GM23338 (cell line): ENCODE data around the gene INSRR. TPM values are rescaled to one million over a fixed set of nuclear protein-coding genes. Genes with fewer than 3 reads are reported as not detected.

ENCODE experiments used
- ATAC-seq: fragments of 200-7000 bp; cut with Tn5 transposase; 3 replicates; pipeline ENCODE4 v1.9.1; 2020
- DNase-seq: peaks from one replicate; pipeline ENCODE4 v3.0.0-alpha.2; 2015; ENCODE audit warnings: low spot score
- H2AFZ ChIP-seq: fragments of 200-600 bp; sonication (generic); 2 replicates; pipeline ENCODE4 v1.8.0; 2016; ENCODE audit warnings: antibody characterized with exemption, mild to moderate bottlenecking, moderate library complexity
- H3F3A ChIP-seq: fragments of 200-600 bp; sonication (generic); replicated peaks from 2 replicates; pipeline ENCODE4 v1.8.0; 2017; ENCODE audit warnings: antibody characterized with exemption, mixed run types, low read depth
- H3K27ac ChIP-seq: fragments of 200-600 bp; sonication (generic); 2 replicates; pipeline ENCODE4 v1.6.1; 2016; ENCODE audit warnings: low read depth
- H3K27me3 ChIP-seq: fragments of 200-600 bp; sonication (generic); 2 replicates; pipeline ENCODE4 v1.8.0; 2016; ENCODE audit warnings: mild to moderate bottlenecking, mixed run types, moderate library complexity; ENCODE audit not compliant: insufficient read depth
- H3K36me3 ChIP-seq: fragments of 200-600 bp; sonication (generic); 2 replicates; pipeline ENCODE4 v1.8.0; 2016; ENCODE audit warnings: mild to moderate bottlenecking; ENCODE audit not compliant: insufficient read depth
- H3K4me1 ChIP-seq: fragments of 200-600 bp; sonication (generic); 2 replicates; pipeline ENCODE4 v1.8.0; 2016; ENCODE audit warnings: mild to moderate bottlenecking, moderate library complexity; ENCODE audit not compliant: insufficient read depth
- H3K4me2 ChIP-seq: fragments of 200-600 bp; sonication (generic); 2 replicates; pipeline ENCODE4 v1.7.1; 2017; ENCODE audit warnings: mixed run types
- H3K4me3 ChIP-seq: fragments of 200-600 bp; sonication (generic); 2 replicates; pipeline ENCODE4 v1.6.1; 2016; ENCODE audit warnings: mixed run types
- H3K79me2 ChIP-seq: fragments of 200-600 bp; sonication (generic); replicated peaks from 2 replicates; pipeline ENCODE4 v1.8.0; 2017; ENCODE audit warnings: mild to moderate bottlenecking; ENCODE audit not compliant: insufficient read depth
- H3K9me2 ChIP-seq: fragments of 200-600 bp; sonication (generic); 2 replicates; pipeline ENCODE4 v1.8.0; 2017; ENCODE audit not compliant: insufficient read depth
- H4K20me1 ChIP-seq: fragments of 200-600 bp; sonication (generic); replicated peaks from 2 replicates; pipeline ENCODE4 v1.8.0; 2017; ENCODE audit warnings: mild to moderate bottlenecking; ENCODE audit not compliant: insufficient read depth
- H3K27ac Mint-ChIP-seq: 2 replicates; pipeline ENCODE4 v1.8.0; 2020; ENCODE audit warnings: inconsistent platforms, mild to moderate bottlenecking, moderate library complexity, mixed read lengths
- H3K27me3 Mint-ChIP-seq: 3 replicates; pipeline ENCODE4 v1.8.0; 2022; ENCODE audit warnings: low read depth, mild to moderate bottlenecking, moderate library complexity, mixed read lengths, inconsistent platforms; ENCODE audit not compliant: insufficient read depth, poor library complexity
- H3K36me3 Mint-ChIP-seq: 3 replicates; pipeline ENCODE4 v1.8.0; 2021; ENCODE audit warnings: low read depth, mild to moderate bottlenecking, inconsistent platforms, moderate library complexity, mixed read lengths
- H3K4me1 Mint-ChIP-seq: 3 replicates; pipeline ENCODE4 v1.8.0; 2020; ENCODE audit warnings: mild to moderate bottlenecking, inconsistent platforms, mixed read lengths
- H3K4me3 Mint-ChIP-seq: 3 replicates; pipeline ENCODE4 v1.8.0; 2021; ENCODE audit warnings: moderate library complexity, mild to moderate bottlenecking, inconsistent platforms, mixed read lengths
- H3K9me3 Mint-ChIP-seq: 3 replicates; pipeline ENCODE4 v1.8.0; 2020; ENCODE audit warnings: moderate library complexity, mild to moderate bottlenecking, inconsistent platforms, mixed read lengths
- CREB1 ChIP-seq: fragments of 250-450 bp; sonication (Bioruptor Pico); IDR thresholded peaks from 2 replicates; pipeline ENCODE4 v1.5.0; 2020; ENCODE audit warnings: low read depth, mild to moderate bottlenecking, moderate library complexity
- EZH2 ChIP-seq: fragments of 200-600 bp; sonication (generic); IDR thresholded peaks from one replicate; pipeline ENCODE4 v1.8.0; 2017; ENCODE audit warnings: antibody characterized with exemption, mild to moderate bottlenecking, low read depth; ENCODE audit not compliant: unreplicated experiment
- EZH2phosphoT487 ChIP-seq: fragments of 200-600 bp; sonication (generic); IDR thresholded peaks from one replicate; pipeline ENCODE4 v1.8.1; 2018; ENCODE audit warnings: antibody characterized with exemption; ENCODE audit not compliant: unreplicated experiment
- NANOG ChIP-seq: IDR thresholded peaks from 2 replicates; pipeline ENCODE4 v1.6.1; 2016; ENCODE audit warnings: antibody characterized with exemption, borderline replicate concordance
- POLR2AphosphoS5 ChIP-seq: IDR thresholded peaks from 2 replicates; pipeline ENCODE4 v1.6.1; 2016; ENCODE audit warnings: antibody characterized with exemption, low read depth
- STAT1 ChIP-seq: IDR thresholded peaks from one replicate; pipeline ENCODE4 v1.6.1; 2016; ENCODE audit warnings: antibody characterized with exemption; ENCODE audit not compliant: unreplicated experiment
- ZNF114 ChIP-seq: fragments of 250-450 bp; sonication (Bioruptor Pico); IDR thresholded peaks from 2 replicates; pipeline ENCODE4 v1.5.0; 2020; ENCODE audit warnings: mild to moderate bottlenecking, moderate library complexity
- ZNF331 ChIP-seq: fragments of 250-450 bp; sonication (Bioruptor Pico); IDR thresholded peaks from 2 replicates; pipeline ENCODE4 v1.5.0; 2020; ENCODE audit warnings: low read depth, mild to moderate bottlenecking, moderate library complexity
- polyA plus RNA-seq: library from polyadenylated mRNA; unstranded; fragments of >200 nt; fragmentation: Nextera tagmentation; extraction: Ambion mirVana; gene quantifications from 2 replicates; pipeline ENCODE4 v1.2.1, GENCODE V29; 2016
- total RNA-seq: library from RNA; depleted of rRNA; stranded (reverse); fragments of >200 nt; shearing (Covaris generic); gene quantifications from 2 replicates; pipeline ENCODE4 v1.2.3, GENCODE V29; 2014
- TF ChIP-seq, protein P1 (sequence below): IDR thresholded peaks from 2 replicates; pipeline ENCODE4 v1.6.1; 2016; ENCODE audit warnings: antibody characterized with exemption

The INSRR gene
- total and polyA plus RNA-seq, 2 experiments from 2014 or later = not detected

DNA sequence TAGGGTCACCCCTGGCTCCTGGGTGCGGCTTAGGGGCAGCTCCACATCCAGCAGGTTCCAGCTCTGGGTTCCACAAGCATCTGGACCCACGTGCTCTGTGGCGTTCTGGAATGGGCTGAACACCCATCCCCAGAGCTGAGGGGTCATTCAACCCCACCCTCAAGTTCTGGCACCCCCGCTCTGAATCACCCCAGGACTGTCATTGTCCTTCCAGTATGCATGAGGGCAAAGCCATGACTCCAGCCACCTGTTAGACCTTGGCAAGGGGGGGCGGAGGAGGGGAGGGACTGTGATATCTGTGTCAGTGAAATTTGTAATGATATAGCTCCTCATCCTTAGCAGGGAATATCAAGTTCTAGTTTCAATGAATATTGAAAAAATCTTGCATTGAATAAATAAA, 12.3 kb downstream of the INSRR start:
- H3K27me3 Mint-ChIP-seq = peaks cover 92% of the 10 kb centered on the region
- Histone ChIP-seq H3F3A (no peaks in the 10 kb centered on the region), H2AFZ (no peak overlapping the region), H3K27me3 (peaks cover 99% of the 10 kb centered on the region), H3K4me1 (peaks cover 12% of the 10 kb centered on the region), H3K79me2 (no peaks in the 10 kb centered on the region), H3K9me2 (no peaks in the 10 kb centered on the region), H3K4me2 (no peak overlapping the region), H4K20me1 (no peaks in the 10 kb centered on the region; the same call in 1 of the 2 replicates), H3K4me3 (no peak overlapping the region), H3K27ac (no peak overlapping the region), H3K36me3 (no peaks in the 10 kb centered on the region)
- no peak overlapping the region for H3K27ac Mint-ChIP-seq
- ATAC-seq (no peak), DNase-seq (no peak)
- H3K4me3 Mint-ChIP-seq = peak overlapping the region; percentile 43; the same call in 1 of the 3 replicates
- no peak for TF ChIP-seq ZNF331 (CRISPR knock-in tag)
- no peak for TF ChIP-seq POLR2AphosphoS5
- H3K4me1 Mint-ChIP-seq = peaks cover 16% of the 10 kb centered on the region
- H3K36me3 Mint-ChIP-seq = no peaks in the 10 kb centered on the region
- H3K9me3 Mint-ChIP-seq = no peaks in the 10 kb centered on the region

DNA sequence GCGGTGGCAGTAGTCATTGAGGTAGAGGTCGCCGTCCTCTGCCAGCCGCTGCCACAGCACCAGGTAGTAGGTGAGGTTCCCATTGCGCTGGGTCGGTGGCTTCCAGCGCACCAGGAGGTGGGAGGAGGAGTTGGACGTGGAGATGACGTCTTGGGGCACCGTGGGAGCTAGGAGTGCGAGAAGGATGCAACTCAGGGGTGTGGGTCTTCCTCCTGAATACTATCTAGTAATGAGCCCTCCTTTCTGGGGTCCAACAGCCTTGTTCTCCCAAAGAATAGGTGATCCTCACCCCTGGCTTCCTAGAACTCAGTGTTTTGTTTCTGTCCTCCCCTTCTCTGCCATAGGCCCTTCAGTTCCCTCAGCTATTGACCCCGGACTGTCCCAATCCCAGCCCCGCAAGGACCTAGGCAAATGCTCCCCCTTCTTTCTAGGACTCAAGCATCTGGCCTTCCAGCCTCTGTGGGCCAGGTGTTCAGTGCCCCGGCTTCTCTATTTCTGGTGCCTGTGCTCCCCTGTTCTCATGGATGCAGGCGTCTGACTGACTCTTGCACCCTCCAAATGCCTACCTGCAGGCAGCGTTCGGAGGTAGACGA, 12.9 kb downstream of the INSRR start:
- H3K27me3 Mint-ChIP-seq = peaks cover 87% of the 10 kb centered on the region
- H3K27ac Mint-ChIP-seq = no peak overlapping the region
- ATAC-seq = no peak; the same call in 2 of the 3 replicates

DNA sequence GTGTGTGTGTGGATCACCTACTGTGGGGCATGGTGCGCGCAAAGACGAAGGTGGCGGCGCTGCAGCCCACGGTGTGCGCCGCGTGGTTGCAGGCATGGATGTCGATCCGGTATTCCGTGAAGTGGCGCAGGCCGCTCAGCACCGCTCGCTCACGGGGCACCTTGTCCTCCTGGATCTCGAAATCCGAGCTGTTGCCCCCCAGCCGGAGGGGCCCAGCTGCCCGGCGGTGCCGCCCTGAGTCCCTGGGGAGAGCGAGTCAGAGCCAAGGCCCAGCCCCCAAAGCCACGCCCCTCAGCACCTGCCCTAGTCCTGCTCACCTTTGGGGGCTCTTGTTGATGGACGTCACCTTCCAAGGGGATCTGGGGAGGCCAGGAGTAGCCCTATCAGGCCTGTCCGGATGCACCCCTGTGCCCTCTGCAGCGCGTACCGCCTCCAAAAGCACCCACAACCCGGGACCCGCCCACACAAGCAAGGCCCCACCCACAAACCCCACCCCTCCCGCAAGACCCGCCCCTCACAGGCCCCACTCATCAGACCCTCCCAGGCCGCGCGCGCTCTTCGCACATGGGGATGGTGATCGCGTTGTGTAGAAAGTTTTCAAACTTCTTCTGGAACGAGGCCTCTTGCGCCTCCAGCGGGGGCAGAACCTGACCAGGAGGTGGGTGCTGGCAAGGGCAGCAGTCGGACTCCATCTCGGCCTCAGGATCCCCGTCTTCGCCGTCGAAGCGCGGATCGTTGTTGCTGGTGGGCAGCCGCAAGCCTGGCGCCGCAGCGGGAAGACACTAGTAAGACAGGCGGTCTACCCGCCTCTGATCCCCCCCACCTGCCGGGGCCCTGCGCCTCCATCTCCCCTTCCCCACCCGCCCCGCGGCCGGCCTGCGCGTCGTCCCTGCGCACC, 13.6 kb downstream of the INSRR start:
- H3K9me3 Mint-ChIP-seq = no peaks in the 10 kb centered on the region
- Histone ChIP-seq H3K4me2 (peak overlapping the region; percentile 89), H4K20me1 (no peaks in the 10 kb centered on the region; the same call in 1 of the 2 replicates), H3K9me2 (no peaks in the 10 kb centered on the region), H3F3A (no peaks in the 10 kb centered on the region), H3K79me2 (no peaks in the 10 kb centered on the region), H3K4me3 (peak overlapping the region; percentile 63), H3K4me1 (peaks cover 20% of the 10 kb centered on the region), H2AFZ (peak overlapping the region; percentile 97), H3K27ac (no peak overlapping the region), H3K27me3 (peaks cover 93% of the 10 kb centered on the region), H3K36me3 (no peaks in the 10 kb centered on the region)
- H3K27ac Mint-ChIP-seq = no peak overlapping the region
- no peaks in the 10 kb centered on the region for H3K36me3 Mint-ChIP-seq
- peak overlapping the region; percentile 70 for H3K4me3 Mint-ChIP-seq
- peaks cover 23% of the 10 kb centered on the region for H3K4me1 Mint-ChIP-seq
- peak; percentile 55 for ATAC-seq
- peak; percentile 62 for DNase-seq
- H3K27me3 Mint-ChIP-seq = peaks cover 89% of the 10 kb centered on the region
- no peak for TF ChIP-seq POLR2AphosphoS5
- TF ChIP-seq, protein P1, sequence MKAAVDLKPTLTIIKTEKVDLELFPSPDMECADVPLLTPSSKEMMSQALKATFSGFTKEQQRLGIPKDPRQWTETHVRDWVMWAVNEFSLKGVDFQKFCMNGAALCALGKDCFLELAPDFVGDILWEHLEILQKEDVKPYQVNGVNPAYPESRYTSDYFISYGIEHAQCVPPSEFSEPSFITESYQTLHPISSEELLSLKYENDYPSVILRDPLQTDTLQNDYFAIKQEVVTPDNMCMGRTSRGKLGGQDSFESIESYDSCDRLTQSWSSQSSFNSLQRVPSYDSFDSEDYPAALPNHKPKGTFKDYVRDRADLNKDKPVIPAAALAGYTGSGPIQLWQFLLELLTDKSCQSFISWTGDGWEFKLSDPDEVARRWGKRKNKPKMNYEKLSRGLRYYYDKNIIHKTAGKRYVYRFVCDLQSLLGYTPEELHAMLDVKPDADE = no peak
- TF ChIP-seq STAT1 = no peak
- no peak for TF ChIP-seq CREB1
- TF ChIP-seq EZH2 = peak; percentile 67
- TF ChIP-seq ZNF331 (CRISPR knock-in tag) = no peak
- TF ChIP-seq EZH2phosphoT487 = peak; percentile 70
- no peak for TF ChIP-seq NANOG
- no peak for TF ChIP-seq ZNF114 (CRISPR knock-in tag)

More for the DNA sequence above, 12.9 kb downstream of the INSRR start:
- H3K4me3 ChIP-seq = peak overlapping the region; percentile 63
- H3K9me2 ChIP-seq = no peaks in the 10 kb centered on the region
- no peaks in the 10 kb centered on the region; the same call in 1 of the 2 replicates for H4K20me1 ChIP-seq
- H3K27me3 ChIP-seq = peaks cover 99% of the 10 kb centered on the region
- H3K4me1 ChIP-seq = peaks cover 14% of the 10 kb centered on the region
- H3K79me2 ChIP-seq = no peaks in the 10 kb centered on the region
- no peak for TF ChIP-seq EZH2phosphoT487
- peak; percentile 83 for TF ChIP-seq EZH2
- H3K36me3 Mint-ChIP-seq = no peaks in the 10 kb centered on the region
- H3F3A ChIP-seq = no peaks in the 10 kb centered on the region
- H3K4me3 Mint-ChIP-seq = peak overlapping the region; percentile 43; the same call in 2 of the 3 replicates
- no peaks in the 10 kb centered on the region for H3K9me3 Mint-ChIP-seq
- no peak overlapping the region for H3K27ac ChIP-seq
- H3K36me3 ChIP-seq = no peaks in the 10 kb centered on the region
- H3K4me2 ChIP-seq = peak overlapping the region; percentile 89
- H2AFZ ChIP-seq = no peak overlapping the region
- no peak for DNase-seq
- H3K4me1 Mint-ChIP-seq = peaks cover 18% of the 10 kb centered on the region
